Type B pancreatic cell (in vitro differentiated cells): ENCODE measurements around the gene STAG1. TPM values are rescaled to one million over a fixed set of nuclear protein-coding genes. Genes with fewer than 3 reads are reported as not detected.

Experiments
- DNase-seq: peaks from one replicate; pipeline ENCODE4 v3.0.0; 2021; ENCODE audit warnings: mixed read lengths; ENCODE audit not compliant: unreplicated experiment; ENCODE audit errors: extremely low spot score
- H3K27ac Mint-ChIP-seq: 2 replicates; pipeline ENCODE4 v1.8.0; 2021; ENCODE audit warnings: mild to moderate bottlenecking, mixed read lengths
- H3K27me3 Mint-ChIP-seq: 2 replicates; pipeline ENCODE4 v1.8.0; 2021; ENCODE audit warnings: mixed read lengths
- H3K36me3 Mint-ChIP-seq: 2 replicates; pipeline ENCODE4 v1.8.0; 2021; ENCODE audit warnings: mixed read lengths
- H3K4me1 Mint-ChIP-seq: one replicate; pipeline ENCODE4 v1.8.0; 2021; ENCODE audit warnings: mixed read lengths; ENCODE audit not compliant: unreplicated experiment
- H3K4me3 Mint-ChIP-seq: 2 replicates; pipeline ENCODE4 v1.8.0; 2021; ENCODE audit warnings: mild to moderate bottlenecking, mixed read lengths
- H3K9me3 Mint-ChIP-seq: 2 replicates; pipeline ENCODE4 v1.8.0; 2021; ENCODE audit warnings: mixed read lengths
- CTCF ChIP-seq: fragments of 200-600 bp; sonication (generic); conservative IDR thresholded peaks from 2 replicates; pipeline ENCODE4 v1.5.0; 2021; ENCODE audit warnings: antibody characterized with exemption, mild to moderate bottlenecking
- total RNA-seq: library from RNA; stranded (reverse); gene quantifications from 2 replicates; pipeline ENCODE4 v1.2.1, GENCODE V29; 2021; ENCODE audit warnings: low replicate concordance

The STAG1 gene
- total RNA-seq, 1 donor from 2014 or later = 45.5 TPM

- no peak overlapping the region for H3K4me3 Mint-ChIP-seq
- peaks cover 7% of the 10 kb centered on the region for H3K36me3 Mint-ChIP-seq
- DNase-seq = no peak
- H3K27me3 Mint-ChIP-seq = no peaks in the 10 kb centered on the region
- H3K4me1 Mint-ChIP-seq = no peaks in the 10 kb centered on the region
- TF ChIP-seq CTCF = no peak
- no peak overlapping the region for H3K27ac Mint-ChIP-seq
- H3K9me3 Mint-ChIP-seq = no peaks in the 10 kb centered on the region
These were observed 339.9 kb downstream of the STAG1 start for GRCh38 chr3:136412307-136412706.

GRCh38 chr3:136409549-136409948 lies 342.6 kb downstream of the STAG1 start:
- no peak overlapping the region for H3K4me3 Mint-ChIP-seq
- TF ChIP-seq CTCF = no peak
- DNase-seq = no peak
- no peaks in the 10 kb centered on the region for H3K9me3 Mint-ChIP-seq
- H3K36me3 Mint-ChIP-seq = no peaks in the 10 kb centered on the region
- H3K27me3 Mint-ChIP-seq = no peaks in the 10 kb centered on the region
- no peaks in the 10 kb centered on the region for H3K4me1 Mint-ChIP-seq
- H3K27ac Mint-ChIP-seq = no peak overlapping the region

DNA sequence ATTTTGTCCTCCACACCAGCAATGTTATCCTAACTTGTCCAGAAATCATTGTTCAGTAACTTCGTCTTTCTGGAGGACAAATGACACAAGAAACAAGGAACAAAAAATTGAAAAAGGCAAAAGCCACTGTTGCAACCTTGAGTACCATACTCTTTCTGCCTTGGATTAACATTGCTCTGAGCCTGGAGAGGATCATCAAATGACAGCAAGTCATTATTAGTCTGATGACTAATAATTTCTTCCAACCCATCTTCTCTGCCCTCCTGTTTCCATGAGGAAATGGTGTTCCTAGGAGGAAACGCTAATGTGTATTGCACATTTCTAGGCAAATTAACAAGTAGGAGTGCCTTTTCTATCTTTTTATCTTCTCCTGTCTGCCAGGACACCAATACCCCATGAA lies 348.1 kb downstream of the STAG1 start:
- no peak for DNase-seq
- Mint-ChIP-seq H3K36me3 (peaks cover 4% of the 10 kb centered on the region), H3K27me3 (no peaks in the 10 kb centered on the region), H3K27ac (no peak overlapping the region), H3K9me3 (no peaks in the 10 kb centered on the region), H3K4me1 (no peaks in the 10 kb centered on the region), H3K4me3 (no peak overlapping the region)
- TF ChIP-seq CTCF = no peak

DNA sequence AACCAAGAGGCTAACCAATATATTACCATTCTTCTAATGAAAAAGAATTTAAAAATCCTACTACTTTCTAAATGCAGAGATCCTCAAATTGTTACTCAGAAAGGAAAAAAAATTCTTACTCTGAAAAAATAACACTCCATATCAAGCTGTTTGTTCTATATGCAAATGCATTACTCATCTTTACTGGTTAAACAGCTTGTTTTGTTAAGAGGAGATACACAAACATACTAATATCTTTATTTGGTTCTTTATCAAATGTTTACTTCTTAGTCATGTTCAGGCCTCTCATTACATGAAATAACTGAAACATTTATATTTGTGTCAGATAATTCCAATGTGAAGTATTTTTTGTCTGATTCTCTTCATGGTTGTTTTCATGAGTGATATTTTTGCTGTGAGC lies 355.3 kb downstream of the STAG1 start:
- DNase-seq = no peak
- TF ChIP-seq CTCF = no peak
- peaks cover 13% of the 10 kb centered on the region for H3K36me3 Mint-ChIP-seq
- no peak overlapping the region for H3K27ac Mint-ChIP-seq
- H3K9me3 Mint-ChIP-seq = no peaks in the 10 kb centered on the region
- H3K4me3 Mint-ChIP-seq = no peak overlapping the region
- H3K27me3 Mint-ChIP-seq = no peaks in the 10 kb centered on the region
- H3K4me1 Mint-ChIP-seq = no peaks in the 10 kb centered on the region

- Mint-ChIP-seq H3K27me3 (no peaks in the 10 kb centered on the region), H3K36me3 (peaks cover 12% of the 10 kb centered on the region), H3K4me1 (peaks cover 4% of the 10 kb centered on the region), H3K9me3 (no peaks in the 10 kb centered on the region), H3K4me3 (no peak overlapping the region), H3K27ac (no peak overlapping the region)
- no peak for DNase-seq
- no peak for TF ChIP-seq CTCF
These were observed 361.6 kb downstream of the STAG1 start for GRCh38 chr3:136390574-136390973.

GRCh38 chr3:136387031-136387430 lies 365.1 kb downstream of the STAG1 start:
- H3K27ac Mint-ChIP-seq = no peak overlapping the region
- H3K4me1 Mint-ChIP-seq = peaks cover 4% of the 10 kb centered on the region
- H3K27me3 Mint-ChIP-seq = no peaks in the 10 kb centered on the region
- peaks cover 15% of the 10 kb centered on the region for H3K36me3 Mint-ChIP-seq
- no peak for TF ChIP-seq CTCF
- no peaks in the 10 kb centered on the region for H3K9me3 Mint-ChIP-seq
- no peak overlapping the region for H3K4me3 Mint-ChIP-seq
- DNase-seq = no peak
